ENCODE data around the gene GNAT1. TPM values are rescaled to one million over a fixed set of nuclear protein-coding genes. Genes with fewer than 3 reads are reported as not detected.

Gene GNAT1
- total and polyA plus RNA-seq, 2 of the 13 experiments (the other 11 are each of a cell fraction or from before 2014, with no cell fraction given), result 0.15 TPM; not detected in 1

DNA sequence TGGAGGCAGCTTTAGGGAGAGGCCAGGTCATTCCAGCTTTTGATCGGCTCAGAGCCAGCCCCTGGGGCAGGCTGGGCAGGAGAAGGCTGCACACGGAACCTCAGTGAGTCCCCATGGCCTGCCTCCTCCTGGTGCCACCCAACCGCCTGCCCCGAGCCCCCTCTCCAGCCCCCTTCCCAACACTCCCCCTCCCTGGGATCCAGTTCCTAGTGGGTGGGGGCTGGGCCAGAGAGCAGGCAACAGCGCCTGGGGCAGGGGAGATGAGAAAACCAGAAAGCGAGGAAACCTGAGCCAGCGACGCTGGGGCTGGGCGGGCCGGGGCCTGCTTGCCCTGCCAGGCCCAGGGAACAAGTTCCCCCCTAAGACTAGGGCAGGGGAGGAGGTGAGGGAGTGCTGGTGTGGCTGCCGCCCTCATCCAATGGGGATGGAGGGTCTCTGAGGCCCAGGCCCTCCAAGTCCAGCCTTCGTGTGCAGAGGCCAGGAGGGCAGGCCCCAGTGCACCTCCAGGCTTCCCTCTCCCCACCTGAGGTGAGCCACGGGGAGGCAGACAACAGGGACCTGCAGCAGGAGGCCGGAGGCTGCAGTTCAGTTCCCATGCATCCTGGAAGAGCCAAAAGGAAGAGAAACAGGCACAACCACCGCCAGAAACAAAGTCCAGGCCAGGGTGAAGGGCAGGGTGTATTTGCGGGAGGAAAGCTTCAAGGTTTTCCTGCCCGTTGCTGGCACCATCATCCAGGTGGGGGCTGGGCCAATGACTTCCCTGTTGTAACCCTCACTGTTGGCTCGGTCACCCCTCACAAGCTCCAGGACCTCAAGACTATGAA is 40.3 kb upstream of the GNAT1 start (continued):
- no peak for TF ChIP-seq THYN1 (CRISPR knock-in tag; IDR thresholded peaks at IDR 0.05; ENCODE audit: borderline replicate concordance, low read depth)
- TF ChIP-seq, protein P1, sequence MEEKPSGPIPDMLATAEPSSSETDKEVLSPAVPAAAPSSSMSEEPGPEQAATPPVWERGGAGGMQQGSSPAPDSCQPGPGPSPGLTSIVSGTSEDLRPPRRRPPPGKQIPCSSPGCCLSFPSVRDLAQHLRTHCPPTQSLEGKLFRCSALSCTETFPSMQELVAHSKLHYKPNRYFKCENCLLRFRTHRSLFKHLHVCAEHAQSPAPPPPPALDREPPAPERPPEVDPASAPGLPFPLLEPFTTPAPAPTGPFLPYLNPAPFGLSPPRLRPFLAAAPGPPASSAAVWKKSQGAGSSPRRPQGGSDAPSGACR (CRISPR knock-in tag; IDR thresholded peaks at IDR 0.05), result no peak
- TF ChIP-seq ZNF749 (CRISPR knock-in tag; IDR thresholded peaks at IDR 0.05; ENCODE audit: borderline replicate concordance), result no peak
- no peak for TF ChIP-seq CEBPB (IDR thresholded peaks at IDR 0.05; ENCODE audit: borderline replicate concordance, low read depth, low read length)
- TF ChIP-seq JUND (CRISPR knock-in tag; IDR thresholded peaks at IDR 0.05), result peak; percentile 34; the same call in 1 of the 2 replicates
- no peak for TF ChIP-seq ZNF607 (CRISPR knock-in tag; IDR thresholded peaks at IDR 0.05; ENCODE audit: borderline replicate concordance)
- TF ChIP-seq MIER2 (CRISPR knock-in tag; IDR thresholded peaks at IDR 0.05), result no peak
- TF ChIP-seq TOPORS (CRISPR knock-in tag; IDR thresholded peaks at IDR 0.05), result no peak
- no peak for TF ChIP-seq ATF1 (CRISPR knock-in tag; IDR thresholded peaks at IDR 0.05)
- TF ChIP-seq USF2 (IDR thresholded peaks at IDR 0.05; ENCODE audit: low read depth, low read length), result no peak
- TF ChIP-seq USF2 (CRISPR knock-in tag; IDR thresholded peaks at IDR 0.05; ENCODE audit: borderline replicate concordance), result no peak
- TF ChIP-seq TBP (CRISPR knock-in tag; IDR thresholded peaks at IDR 0.05), result no peak
- 0 out of 2 replicates have a peak, but pooled peaks have one; percentile 32 for TF ChIP-seq ZNF317 (CRISPR knock-in tag; IDR thresholded peaks at IDR 0.05)
- TF ChIP-seq EEA1 (CRISPR knock-in tag; IDR thresholded peaks at IDR 0.05; ENCODE audit: borderline replicate concordance), result 0 out of 2 replicates have a peak, but pooled peaks have one; percentile 45
- TF ChIP-seq STAG1 (CRISPR knock-in tag; IDR thresholded peaks at IDR 0.05), result no peak
- no peak for TF ChIP-seq TBX3 (IDR thresholded peaks at IDR 0.05; ENCODE audit: borderline replicate concordance)
- no peak for TF ChIP-seq JUN (CRISPR knock-in tag; IDR thresholded peaks at IDR 0.05)
- TF ChIP-seq ZNF691 (CRISPR knock-in tag; IDR thresholded peaks at IDR 0.05; ENCODE audit: borderline replicate concordance, low read depth), result no peak
- TF ChIP-seq ZNF777 (CRISPR knock-in tag; IDR thresholded peaks at IDR 0.05), result 0 out of 2 replicates have a peak, but pooled peaks have one; percentile 33
- no peak for TF ChIP-seq ZNF207 (IDR thresholded peaks at IDR 0.05; ENCODE audit: borderline replicate concordance)
- TF ChIP-seq SKIL (CRISPR knock-in tag; IDR thresholded peaks at IDR 0.05; ENCODE audit: borderline replicate concordance), result no peak
- TF ChIP-seq ZNF710 (CRISPR knock-in tag; IDR thresholded peaks at IDR 0.05; ENCODE audit: borderline replicate concordance), result 0 out of 2 replicates have a peak, but pooled peaks have one; percentile 25

Data from HepG2 (cell line).